ENCODE measurements around the gene DSCAM. TPM values are rescaled to one million over a fixed set of nuclear protein-coding genes. Genes with fewer than 3 reads are reported as not detected.

Gene DSCAM
- total and polyA plus RNA-seq, 2 donors (not counting 1 experiment from before 2014, with no cell fraction given), result under 0.01 to 0.01 TPM

GRCh38 chr21:40556442-40556968, 290.5 kb downstream of the DSCAM start:
- Histone ChIP-seq H3K36me3 (ENCODE audit: control insufficient read depth, insufficient read depth, low read length) (no peaks in the 10 kb centered on the region), H3K9ac (ENCODE audit: insufficient read depth, low read length) (no peak overlapping the region), H3K4me1 (ENCODE audit: control insufficient read depth, extremely low read depth, insufficient read depth, low read length) (no peaks in the 10 kb centered on the region), H3K4me3 (replicated peaks in 1 of 4; ENCODE audit: control extremely low read depth in 1 of 4, insufficient read depth in 1 of 4, low read depth in 3 of 4, low read length in 4 of 4) (no peak overlapping the region), H3K79me2 (ENCODE audit: control insufficient read depth, insufficient read depth, low read length) (no peaks in the 10 kb centered on the region), H3K4me2 (ENCODE audit: extremely low read depth, insufficient read depth, low read length) (no peak overlapping the region), H3K9me3 (ENCODE audit: control insufficient read depth, insufficient read depth, low read depth, low read length) (no peaks in the 10 kb centered on the region), H2AFZ (ENCODE audit: low read length) (no peak overlapping the region), H3K27me3 (ENCODE audit: control insufficient read depth, insufficient read depth, low read length) (no peaks in the 10 kb centered on the region), H4K20me1 (ENCODE audit: control insufficient read depth, extremely low read depth, insufficient read depth, low read length) (no peaks in the 10 kb centered on the region), H3K27ac (ENCODE audit: insufficient read depth, low read length) (no peak overlapping the region)
- no peak for DNase-seq (ENCODE audit: low read depth in 2 of 2)
- TF ChIP-seq EZH2 (IDR thresholded peaks at IDR 0.05; ENCODE audit: low read length, missing control alignments), result no peak
- TF ChIP-seq CTCF (conservative IDR thresholded peaks at IDR 0.05 in 1 of 2, IDR thresholded peaks at IDR 0.05 in 1 of 2; ENCODE audit: low read depth in 1 of 2, low read length in 2 of 2), result no peak

- no peaks in the 10 kb centered on the region for H3K79me2 ChIP-seq (ENCODE audit: control insufficient read depth, insufficient read depth, low read length)
- no peak for TF ChIP-seq EZH2 (IDR thresholded peaks at IDR 0.05; ENCODE audit: low read length, missing control alignments)
- no peak for TF ChIP-seq CTCF (conservative IDR thresholded peaks at IDR 0.05 in 1 of 2, IDR thresholded peaks at IDR 0.05 in 1 of 2; ENCODE audit: low read depth in 1 of 2, low read length in 2 of 2)
- no peak overlapping the region for H3K4me2 ChIP-seq (ENCODE audit: extremely low read depth, insufficient read depth, low read length)
- H4K20me1 ChIP-seq (ENCODE audit: control insufficient read depth, extremely low read depth, insufficient read depth, low read length), result no peaks in the 10 kb centered on the region
- no peaks in the 10 kb centered on the region for H3K4me1 ChIP-seq (ENCODE audit: control insufficient read depth, extremely low read depth, insufficient read depth, low read length)
- H3K27me3 ChIP-seq (ENCODE audit: control insufficient read depth, insufficient read depth, low read length), result no peaks in the 10 kb centered on the region
- DNase-seq (ENCODE audit: low read depth in 2 of 2), result no peak
- no peaks in the 10 kb centered on the region for H3K9me3 ChIP-seq (ENCODE audit: control insufficient read depth, insufficient read depth, low read depth, low read length)
- H2AFZ ChIP-seq (ENCODE audit: low read length), result no peak overlapping the region
- H3K4me3 ChIP-seq (replicated peaks in 1 of 4; ENCODE audit: control extremely low read depth in 1 of 4, insufficient read depth in 1 of 4, low read depth in 3 of 4, low read length in 4 of 4), result no peak overlapping the region
- no peak overlapping the region for H3K27ac ChIP-seq (ENCODE audit: insufficient read depth, low read length)
- no peaks in the 10 kb centered on the region for H3K36me3 ChIP-seq (ENCODE audit: control insufficient read depth, insufficient read depth, low read length)
- no peak overlapping the region for H3K9ac ChIP-seq (ENCODE audit: insufficient read depth, low read length)
Measured at GRCh38 chr21:40555021-40555528, 291.9 kb downstream of the DSCAM start.

GRCh38 chr21:40553781-40554180, 293.2 kb downstream of the DSCAM start:
- no peak overlapping the region for H3K4me3 ChIP-seq (replicated peaks in 1 of 4; ENCODE audit: control extremely low read depth in 1 of 4, insufficient read depth in 1 of 4, low read depth in 3 of 4, low read length in 4 of 4)

More at GRCh38 chr21:40553781-40554180, 293.2 kb downstream of the DSCAM start:
- no peak for TF ChIP-seq EZH2 (IDR thresholded peaks at IDR 0.05; ENCODE audit: low read length, missing control alignments)
- no peak for TF ChIP-seq CTCF (conservative IDR thresholded peaks at IDR 0.05 in 1 of 2, IDR thresholded peaks at IDR 0.05 in 1 of 2; ENCODE audit: low read depth in 1 of 2, low read length in 2 of 2)
- Histone ChIP-seq H3K4me2 (ENCODE audit: extremely low read depth, insufficient read depth, low read length) (no peak overlapping the region), H4K20me1 (ENCODE audit: control insufficient read depth, extremely low read depth, insufficient read depth, low read length) (no peaks in the 10 kb centered on the region), H3K36me3 (ENCODE audit: control insufficient read depth, insufficient read depth, low read length) (no peaks in the 10 kb centered on the region), H3K4me1 (ENCODE audit: control insufficient read depth, extremely low read depth, insufficient read depth, low read length) (no peaks in the 10 kb centered on the region), H3K27ac (ENCODE audit: insufficient read depth, low read length) (no peak overlapping the region), H3K9ac (ENCODE audit: insufficient read depth, low read length) (no peak overlapping the region), H3K79me2 (ENCODE audit: control insufficient read depth, insufficient read depth, low read length) (no peaks in the 10 kb centered on the region), H3K9me3 (ENCODE audit: control insufficient read depth, insufficient read depth, low read depth, low read length) (no peaks in the 10 kb centered on the region), H2AFZ (ENCODE audit: low read length) (no peak overlapping the region), H3K27me3 (ENCODE audit: control insufficient read depth, insufficient read depth, low read length) (no peaks in the 10 kb centered on the region)
- no peak for DNase-seq (ENCODE audit: low read depth in 2 of 2)
